ENCODE data around the gene MPL. TPM values are rescaled to one million over a fixed set of nuclear protein-coding genes. Genes with fewer than 3 reads are reported as not detected.

MPL gene
- total RNA-seq, 1 donor from 2014 or later = 0.31 TPM

DNA sequence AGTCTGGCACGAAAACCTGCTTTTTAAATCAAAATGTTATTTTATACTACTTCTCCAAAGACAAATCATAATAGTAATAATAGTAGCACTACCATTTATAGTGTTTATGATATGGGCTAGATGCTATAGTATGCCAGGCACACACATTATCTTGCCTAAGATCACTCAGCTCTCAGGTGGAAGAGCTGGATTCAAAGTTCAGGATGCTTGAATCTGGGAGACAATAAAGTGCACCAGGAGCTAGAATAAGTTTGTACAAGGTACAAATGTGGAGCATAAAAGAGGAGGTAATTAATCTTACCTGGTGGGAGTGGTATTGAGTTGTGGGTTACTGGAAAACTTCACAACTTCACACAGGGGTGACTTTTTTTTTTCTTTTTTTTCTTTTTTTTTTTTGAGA is 40.2 kb downstream of the MPL start:
- no peaks in the 10 kb centered on the region for H3K9me3 Mint-ChIP-seq (ENCODE audit: low read depth)
- no peak overlapping the region for H3K27ac Mint-ChIP-seq
- H3K27me3 Mint-ChIP-seq = no peaks in the 10 kb centered on the region
- no peak overlapping the region for H3K4me3 Mint-ChIP-seq (ENCODE audit: low read depth)
- H3K36me3 Mint-ChIP-seq (ENCODE audit: insufficient read depth) = no peaks in the 10 kb centered on the region
- no peak for DNase-seq (ENCODE audit: low spot score, unreplicated experiment)
- H3K4me1 Mint-ChIP-seq (ENCODE audit: low read depth) = no peaks in the 10 kb centered on the region
- TF ChIP-seq, protein P1, sequence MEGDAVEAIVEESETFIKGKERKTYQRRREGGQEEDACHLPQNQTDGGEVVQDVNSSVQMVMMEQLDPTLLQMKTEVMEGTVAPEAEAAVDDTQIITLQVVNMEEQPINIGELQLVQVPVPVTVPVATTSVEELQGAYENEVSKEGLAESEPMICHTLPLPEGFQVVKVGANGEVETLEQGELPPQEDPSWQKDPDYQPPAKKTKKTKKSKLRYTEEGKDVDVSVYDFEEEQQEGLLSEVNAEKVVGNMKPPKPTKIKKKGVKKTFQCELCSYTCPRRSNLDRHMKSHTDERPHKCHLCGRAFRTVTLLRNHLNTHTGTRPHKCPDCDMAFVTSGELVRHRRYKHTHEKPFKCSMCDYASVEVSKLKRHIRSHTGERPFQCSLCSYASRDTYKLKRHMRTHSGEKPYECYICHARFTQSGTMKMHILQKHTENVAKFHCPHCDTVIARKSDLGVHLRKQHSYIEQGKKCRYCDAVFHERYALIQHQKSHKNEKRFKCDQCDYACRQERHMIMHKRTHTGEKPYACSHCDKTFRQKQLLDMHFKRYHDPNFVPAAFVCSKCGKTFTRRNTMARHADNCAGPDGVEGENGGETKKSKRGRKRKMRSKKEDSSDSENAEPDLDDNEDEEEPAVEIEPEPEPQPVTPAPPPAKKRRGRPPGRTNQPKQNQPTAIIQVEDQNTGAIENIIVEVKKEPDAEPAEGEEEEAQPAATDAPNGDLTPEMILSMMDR (IDR thresholded peaks at IDR 0.05; ENCODE audit: unreplicated experiment) = no peak

DNA sequence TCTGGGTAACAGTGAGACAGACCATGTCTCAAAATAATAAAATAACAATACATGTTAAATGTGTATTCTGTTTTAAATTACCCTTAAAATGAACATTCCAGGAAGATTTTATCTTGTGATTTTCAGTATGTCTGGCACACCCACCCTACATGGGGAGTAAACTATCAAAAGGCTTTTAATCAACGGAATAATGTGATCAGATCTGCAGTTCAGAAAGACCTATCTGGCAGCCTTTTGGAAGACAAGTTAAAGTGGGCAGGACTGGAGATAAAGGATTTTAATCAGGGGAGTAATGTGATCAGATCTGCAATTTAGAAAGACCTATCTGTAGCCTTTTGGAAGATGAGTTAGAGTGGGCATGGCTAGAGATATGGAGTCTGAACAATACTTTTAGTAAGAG is 41.9 kb downstream of the MPL start:
- Mint-ChIP-seq H3K36me3 (ENCODE audit: insufficient read depth) (no peaks in the 10 kb centered on the region), H3K27ac (no peak overlapping the region), H3K4me1 (ENCODE audit: low read depth) (no peaks in the 10 kb centered on the region), H3K27me3 (no peaks in the 10 kb centered on the region), H3K9me3 (ENCODE audit: low read depth) (no peaks in the 10 kb centered on the region), H3K4me3 (ENCODE audit: low read depth) (no peak overlapping the region)
- DNase-seq (ENCODE audit: low spot score, unreplicated experiment) = no peak
- TF ChIP-seq, protein P1 (IDR thresholded peaks at IDR 0.05; ENCODE audit: unreplicated experiment) = no peak

DNA sequence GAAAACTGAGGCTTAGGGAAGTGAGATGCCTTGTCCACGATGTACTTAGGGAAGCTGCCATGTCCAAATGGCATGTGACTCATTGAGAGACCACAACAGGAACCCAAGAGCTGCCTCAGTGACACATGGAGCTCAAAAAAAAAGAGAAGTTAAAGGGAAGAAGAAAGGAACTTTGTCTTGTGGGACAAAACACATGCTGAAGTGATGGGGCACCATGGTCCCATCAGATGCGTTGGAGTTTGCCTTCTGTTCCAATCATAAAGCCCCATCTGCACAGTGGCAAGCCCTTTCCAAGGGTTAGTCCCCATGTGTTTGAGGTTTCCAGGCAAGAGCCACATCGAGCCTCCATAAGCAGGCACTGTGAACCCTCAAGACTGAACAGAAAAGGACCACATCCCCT is 44.0 kb downstream of the MPL start:
- Mint-ChIP-seq H3K4me1 (ENCODE audit: low read depth) (no peaks in the 10 kb centered on the region), H3K9me3 (ENCODE audit: low read depth) (no peaks in the 10 kb centered on the region), H3K36me3 (ENCODE audit: insufficient read depth) (peaks cover 7% of the 10 kb centered on the region), H3K27ac (peak overlapping the region; percentile 84), H3K27me3 (no peaks in the 10 kb centered on the region), H3K4me3 (ENCODE audit: low read depth) (no peak overlapping the region)
- TF ChIP-seq, protein P1 (IDR thresholded peaks at IDR 0.05; ENCODE audit: unreplicated experiment) = no peak
- no peak for DNase-seq (ENCODE audit: low spot score, unreplicated experiment)

DNA sequence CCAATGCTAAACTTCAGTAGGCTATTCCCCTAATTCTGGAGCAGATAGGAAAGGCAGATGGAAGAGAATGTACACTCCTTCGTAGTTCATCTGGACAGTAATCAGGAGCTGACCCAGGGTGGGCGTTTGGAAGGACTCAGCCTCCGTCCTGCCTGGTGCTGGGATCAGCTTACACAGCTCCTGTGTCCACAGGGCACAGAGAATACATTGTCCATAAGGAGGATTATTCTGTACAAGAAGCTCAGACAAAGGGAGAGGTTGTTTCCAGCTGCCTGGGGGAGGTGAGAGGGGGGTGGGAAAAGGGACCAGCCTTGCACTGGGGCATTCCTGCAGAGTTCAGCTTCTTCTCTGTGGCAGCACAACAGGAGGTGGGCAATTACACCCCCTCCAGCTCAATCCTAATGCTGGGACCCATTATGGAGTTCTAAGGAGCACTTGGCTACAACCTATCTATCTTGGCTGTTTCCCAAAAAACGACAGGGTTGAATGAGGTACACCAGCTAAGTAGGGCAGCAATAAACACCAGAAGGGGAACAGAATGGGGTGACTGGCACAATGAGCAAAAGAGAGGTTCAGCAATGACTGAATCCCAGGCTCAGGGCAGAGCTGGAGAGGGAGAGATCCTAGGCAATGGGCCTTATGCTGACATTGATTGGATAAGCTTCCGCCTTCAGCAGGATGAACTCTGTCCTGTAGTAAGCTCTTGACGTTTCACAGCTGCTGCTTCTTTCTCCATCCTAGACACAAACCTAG is 44.6 kb downstream of the MPL start:
- no peak for DNase-seq (ENCODE audit: low spot score, unreplicated experiment)
- Mint-ChIP-seq H3K4me3 (ENCODE audit: low read depth) (no peak overlapping the region), H3K27ac (peak overlapping the region; percentile 84), H3K9me3 (ENCODE audit: low read depth) (no peaks in the 10 kb centered on the region), H3K4me1 (ENCODE audit: low read depth) (no peaks in the 10 kb centered on the region), H3K27me3 (no peaks in the 10 kb centered on the region), H3K36me3 (ENCODE audit: insufficient read depth) (peaks cover 7% of the 10 kb centered on the region)
- TF ChIP-seq, protein P1 (IDR thresholded peaks at IDR 0.05; ENCODE audit: unreplicated experiment) = no peak

DNA sequence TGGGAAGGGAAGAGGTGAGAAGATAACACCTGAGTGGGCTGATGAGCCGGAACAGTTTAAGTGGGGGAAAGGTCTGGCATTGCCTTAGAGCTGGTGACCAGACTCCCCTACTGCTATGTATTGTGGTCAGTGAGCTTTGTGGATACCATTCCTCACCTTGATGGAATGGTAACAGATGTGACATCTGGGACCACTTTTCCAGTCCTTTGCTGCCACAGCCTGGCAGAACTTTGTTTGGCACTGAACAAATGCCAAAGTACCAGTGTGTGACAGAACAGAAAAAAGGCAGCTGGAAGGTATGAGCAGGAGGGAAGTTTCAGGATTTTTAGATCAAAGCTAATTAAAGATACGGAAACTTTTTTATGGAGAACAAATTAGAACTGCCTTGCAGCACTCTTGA is 45.8 kb downstream of the MPL start:
- H3K27me3 Mint-ChIP-seq = no peaks in the 10 kb centered on the region
- TF ChIP-seq, protein P1 (IDR thresholded peaks at IDR 0.05; ENCODE audit: unreplicated experiment) = peak; percentile 15
- H3K4me1 Mint-ChIP-seq (ENCODE audit: low read depth) = peaks cover under 1% of the 10 kb centered on the region
- no peak overlapping the region for H3K4me3 Mint-ChIP-seq (ENCODE audit: low read depth)
- no peak overlapping the region for H3K27ac Mint-ChIP-seq
- peaks cover 7% of the 10 kb centered on the region for H3K36me3 Mint-ChIP-seq (ENCODE audit: insufficient read depth)
- no peaks in the 10 kb centered on the region for H3K9me3 Mint-ChIP-seq (ENCODE audit: low read depth)
- DNase-seq (ENCODE audit: low spot score, unreplicated experiment) = no peak

Measured in progenitor cell of endocrine pancreas (in vitro differentiated cells).